ENCODE data around the gene NCAM2. TPM values are rescaled to one million over a fixed set of nuclear protein-coding genes. Genes with fewer than 3 reads are reported as not detected.

Gene NCAM2
- total RNA-seq, 1 donor from 2014 or later: under 0.01 TPM

- peak; percentile 57 for TF ChIP-seq CTCF (IDR thresholded peaks at IDR 0.05; ENCODE audit: insufficient read depth, low read length, poor library complexity, severe bottlenecking)
- peak; percentile 14 for DNase-seq (ENCODE audit: low read depth)
- H3K36me3 ChIP-seq (ENCODE audit: control insufficient read depth, insufficient read depth, low read length): no peaks in the 10 kb centered on the region
Observed at GRCh38 chr21:20971296-20971921, 26.8 kb upstream of the NCAM2 start.

GRCh38 chr21:20994790-20995189 is 3.4 kb upstream of the NCAM2 start:
- DNase-seq (ENCODE audit: low read depth): no peak
- H3K4me3 ChIP-seq (ENCODE audit: low read depth, low read length): no peak overlapping the region
- TF ChIP-seq CTCF (IDR thresholded peaks at IDR 0.05; ENCODE audit: insufficient read depth, low read length, poor library complexity, severe bottlenecking): no peak
- H3K27me3 ChIP-seq (ENCODE audit: control insufficient read depth, insufficient read depth, low read length): peaks cover 14% of the 10 kb centered on the region
- H3K36me3 ChIP-seq (ENCODE audit: control insufficient read depth, insufficient read depth, low read length): no peaks in the 10 kb centered on the region

More at GRCh38 chr21:20971296-20971921, 26.8 kb upstream of the NCAM2 start:
- H3K27me3 ChIP-seq (ENCODE audit: control insufficient read depth, insufficient read depth, low read length): no peaks in the 10 kb centered on the region
- no peak overlapping the region for H3K4me3 ChIP-seq (ENCODE audit: low read depth, low read length)

GRCh38 chr21:20996421-20997310 is 1.5 kb upstream of the NCAM2 start:
- no peaks in the 10 kb centered on the region for H3K36me3 ChIP-seq (ENCODE audit: control insufficient read depth, insufficient read depth, low read length)
- DNase-seq (ENCODE audit: low read depth): no peak
- H3K27me3 ChIP-seq (ENCODE audit: control insufficient read depth, insufficient read depth, low read length): peaks cover 14% of the 10 kb centered on the region
- no peak overlapping the region for H3K4me3 ChIP-seq (ENCODE audit: low read depth, low read length)
- no peak for TF ChIP-seq CTCF (IDR thresholded peaks at IDR 0.05; ENCODE audit: insufficient read depth, low read length, poor library complexity, severe bottlenecking)

GRCh38 chr21:20997311-20997635 is 936 bp upstream of the NCAM2 start:
- no peak for TF ChIP-seq CTCF (IDR thresholded peaks at IDR 0.05; ENCODE audit: insufficient read depth, low read length, poor library complexity, severe bottlenecking)
- no peak for DNase-seq (ENCODE audit: low read depth)
- no peaks in the 10 kb centered on the region for H3K36me3 ChIP-seq (ENCODE audit: control insufficient read depth, insufficient read depth, low read length)
- peaks cover 14% of the 10 kb centered on the region for H3K27me3 ChIP-seq (ENCODE audit: control insufficient read depth, insufficient read depth, low read length)
- H3K4me3 ChIP-seq (ENCODE audit: low read depth, low read length): peak overlapping the region; percentile 37

- no peak for TF ChIP-seq CTCF (IDR thresholded peaks at IDR 0.05; ENCODE audit: insufficient read depth, low read length, poor library complexity, severe bottlenecking)
- H3K36me3 ChIP-seq (ENCODE audit: control insufficient read depth, insufficient read depth, low read length): no peaks in the 10 kb centered on the region
- DNase-seq (ENCODE audit: low read depth): no peak
Observed at GRCh38 chr21:20998456-20998789, 214 bp downstream of the NCAM2 start.

More at GRCh38 chr21:20998456-20998789, 214 bp downstream of the NCAM2 start:
- Histone ChIP-seq H3K27me3 (ENCODE audit: control insufficient read depth, insufficient read depth, low read length) (peaks cover 14% of the 10 kb centered on the region), H3K4me3 (ENCODE audit: low read depth, low read length) (peak overlapping the region; percentile 41)

Measured in kidney epithelial cell (primary cell).